Gastrocnemius medialis (tissue), 4 donors: ENCODE results near the gene CCDC33.

ENCODE experiments used
- CTCF ChIP-seq, 5 experiments: fragments of 450-650 bp in 3 of 5; fragments of 200-600 bp in 2 of 5; sonication (generic) in 2 of 5; IDR thresholded peaks in 4 of 5; conservative IDR thresholded peaks in 1 of 5; 1 replicate in 4 of 5; 2 replicates in 1 of 5; pipeline ENCODE4 v1.5.1; 2016 to 2019; ENCODE audit warnings: antibody characterized with exemption in 5 of 5, mild to moderate bottlenecking in 3 of 5, moderate library complexity in 3 of 5
- POLR2A ChIP-seq, 2 donors: fragments of 450-650 bp; IDR thresholded peaks; one replicate each; pipeline ENCODE4 v1.6.1; 2017; ENCODE audit warnings: antibody characterized with exemption in 2 of 2, mild to moderate bottlenecking in 2 of 2, moderate library complexity in 2 of 2

DNA sequence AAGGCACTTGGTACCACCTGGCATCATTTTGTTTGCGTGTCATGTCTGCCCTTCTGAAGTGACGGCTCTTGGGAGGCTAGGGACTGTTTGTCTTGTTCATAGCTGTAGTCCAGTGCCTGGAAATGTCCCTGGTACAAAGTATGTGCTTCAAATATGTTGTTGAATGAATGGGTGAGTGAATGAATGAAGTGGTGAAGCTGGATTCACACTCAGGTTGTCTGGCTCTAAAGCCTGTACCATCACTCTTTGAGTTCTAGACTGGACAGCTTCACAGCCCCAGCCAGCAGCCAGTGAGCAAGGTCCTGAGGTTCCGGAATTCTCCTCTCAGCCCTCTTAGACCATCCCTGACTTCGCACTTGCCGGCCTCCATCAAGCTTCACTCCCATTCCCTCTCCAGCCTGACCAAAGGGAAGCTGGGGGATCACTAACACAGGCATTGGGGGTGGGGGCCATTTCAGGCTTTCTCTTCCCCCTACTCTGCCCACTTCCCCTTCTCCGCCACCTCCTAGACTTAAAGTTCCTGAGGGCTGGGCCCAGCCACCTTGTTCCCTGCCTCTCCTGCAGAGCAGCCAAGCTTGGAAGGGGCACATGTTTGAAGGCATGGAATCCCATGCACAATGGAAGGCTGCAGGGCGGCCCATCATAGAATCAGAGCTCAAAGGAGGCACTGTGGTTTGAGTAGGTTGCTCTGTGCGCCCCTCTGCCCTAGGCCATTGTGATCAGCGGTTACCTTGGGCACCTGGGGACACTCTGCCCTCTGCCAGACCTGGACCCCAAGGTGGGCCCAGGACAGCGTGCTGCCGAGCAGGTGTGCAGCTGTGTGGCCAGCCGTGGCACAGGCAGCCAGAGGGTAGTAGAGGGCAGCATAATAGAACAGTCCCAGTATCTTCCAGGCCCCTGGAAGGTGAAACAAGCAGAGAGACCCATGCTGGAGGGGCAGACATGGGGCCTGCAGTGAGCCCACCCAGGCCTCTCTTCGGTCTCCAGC is 41.3 kb upstream of the CCDC33 start:
- TF ChIP-seq POLR2A (IDR thresholded peaks at IDR 0.05) (no peak), CTCF (IDR thresholded peaks at IDR 0.05 in 4 of 5, conservative IDR thresholded peaks at IDR 0.05 in 1 of 5) (no peak)
